Hematopoietic multipotent progenitor cell treated with erythropoietin and hydrocortisone succinate and interleukin-3 and kit ligand, for 17 days (in vitro differentiated cells): ENCODE results near the gene HMOX1.

ENCODE experiments used
- DNase-seq: peaks from one replicate; pipeline ENCODE4 v3.0.0-alpha.2; 2015; ENCODE audit warnings: low spot score

Gene HMOX1

DNA sequence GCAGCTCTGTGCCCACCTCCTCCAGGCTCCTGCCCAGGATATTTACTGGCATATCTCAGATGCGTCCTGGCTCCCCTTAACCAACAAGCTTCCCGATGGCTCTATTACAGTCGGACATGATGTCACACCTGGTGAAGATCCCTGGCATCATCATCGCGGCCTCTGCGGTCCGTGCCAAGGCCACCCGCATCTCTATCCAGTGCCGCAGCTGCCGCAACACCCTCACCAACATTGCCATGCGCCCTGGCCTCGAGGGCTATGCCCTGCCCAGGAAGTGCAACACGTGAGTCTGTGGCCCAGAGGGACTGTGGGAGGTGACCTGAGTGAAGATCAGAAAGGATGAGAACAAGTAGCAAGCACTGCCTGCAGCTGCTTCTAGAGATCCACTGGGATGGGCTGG, 25.5 kb downstream of the HMOX1 start:
- DNase-seq = no peak

DNA sequence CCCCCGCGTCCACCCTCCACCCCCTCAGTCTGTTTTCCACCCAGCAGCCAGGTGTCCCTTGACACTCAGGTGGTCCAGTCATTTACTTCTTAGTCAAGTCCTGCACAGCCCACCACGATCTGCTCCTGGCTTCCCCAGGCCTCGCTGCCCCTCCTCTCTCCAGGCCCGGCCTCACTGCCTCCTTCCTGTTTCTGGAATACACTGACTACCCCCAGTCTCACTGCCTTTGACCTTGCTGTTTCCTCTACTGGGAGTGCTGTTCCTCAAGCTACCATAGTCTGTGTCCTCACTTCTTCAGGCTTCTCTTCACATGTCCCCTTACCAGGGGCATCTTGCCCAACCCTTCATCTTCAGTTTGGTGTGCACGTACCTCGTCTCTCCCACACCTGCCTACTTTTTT, 26.5 kb downstream of the HMOX1 start:
- DNase-seq = no peak

DNA sequence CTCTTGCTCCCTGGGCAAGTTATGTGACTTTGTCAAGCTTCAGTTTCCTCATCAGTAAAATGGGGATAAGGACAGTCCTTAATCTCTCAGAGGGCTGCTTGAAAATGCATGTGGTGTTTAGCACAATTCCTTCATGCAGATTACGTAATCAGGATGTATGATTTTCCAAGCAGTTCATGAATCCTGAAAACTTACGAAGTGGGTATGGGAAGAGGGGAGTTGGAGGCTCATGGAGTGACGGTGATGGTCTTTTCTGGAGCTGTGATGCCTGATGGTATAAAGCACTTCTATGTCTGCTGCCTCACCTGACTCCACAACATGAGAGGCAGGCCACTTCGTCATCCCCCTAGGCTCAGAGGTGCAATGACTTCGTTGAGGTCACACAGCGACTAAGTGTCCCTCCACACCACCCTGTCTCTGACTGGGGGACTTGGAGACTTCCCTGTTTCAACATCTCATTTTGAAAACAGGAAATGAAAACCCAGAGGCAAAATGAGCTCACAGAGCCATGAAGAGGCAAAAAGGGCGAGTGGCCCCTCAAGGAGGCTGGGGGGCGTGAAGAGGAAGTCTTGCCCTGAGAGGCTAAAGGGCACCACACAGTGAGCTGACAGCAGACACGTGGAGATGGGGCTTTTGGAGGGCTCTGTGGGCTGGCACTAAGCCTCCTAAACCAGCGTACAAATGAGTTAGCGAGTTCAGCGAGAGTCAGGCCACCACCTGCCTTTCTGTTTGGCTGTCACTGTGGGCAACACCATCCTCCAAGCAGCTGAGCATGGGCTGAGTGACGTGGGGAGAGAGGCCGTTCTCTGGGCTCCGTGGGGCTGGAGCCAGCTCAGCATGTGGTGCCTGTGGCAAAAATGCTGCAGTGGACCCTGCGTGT, 29.1 kb downstream of the HMOX1 start:
- no peak for DNase-seq

DNA sequence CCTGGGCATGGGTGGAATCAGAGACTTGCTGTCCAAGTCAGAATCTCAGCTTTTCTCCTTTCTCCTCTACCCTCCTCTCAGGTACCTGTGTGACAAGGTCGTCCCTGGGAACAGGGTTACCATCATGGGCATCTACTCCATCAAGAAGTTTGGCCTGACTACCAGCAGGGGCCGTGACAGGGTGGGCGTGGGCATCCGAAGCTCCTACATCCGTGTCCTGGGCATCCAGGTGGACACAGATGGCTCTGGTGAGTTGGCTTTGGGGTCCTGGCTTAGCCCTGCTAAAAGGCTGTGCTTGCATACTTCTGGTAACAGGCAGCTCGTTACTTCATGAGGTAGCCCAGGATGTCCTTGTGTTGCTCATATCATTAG, 29.8 kb downstream of the HMOX1 start:
- DNase-seq = no peak

DNA sequence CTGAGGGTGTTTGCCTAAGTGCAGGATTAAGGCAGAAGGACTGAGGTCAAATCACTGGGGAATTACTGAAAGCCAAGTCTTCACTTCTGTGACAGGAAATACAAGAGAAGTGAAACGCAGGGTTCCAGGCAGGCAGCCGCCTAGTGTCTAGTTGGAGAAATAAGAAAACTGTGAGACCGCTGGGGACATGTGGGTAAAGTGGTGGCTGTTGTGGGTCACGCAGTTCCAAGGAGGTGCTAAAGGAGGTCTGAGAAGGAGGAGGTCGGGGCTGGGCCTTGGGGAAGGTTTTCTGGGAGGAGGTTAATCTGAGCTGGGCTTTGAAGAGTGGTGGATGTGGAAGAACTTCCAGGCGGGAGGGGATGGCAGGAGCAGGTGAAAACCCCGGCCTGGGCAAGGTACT, 30.2 kb downstream of the HMOX1 start:
- no peak for DNase-seq

DNA sequence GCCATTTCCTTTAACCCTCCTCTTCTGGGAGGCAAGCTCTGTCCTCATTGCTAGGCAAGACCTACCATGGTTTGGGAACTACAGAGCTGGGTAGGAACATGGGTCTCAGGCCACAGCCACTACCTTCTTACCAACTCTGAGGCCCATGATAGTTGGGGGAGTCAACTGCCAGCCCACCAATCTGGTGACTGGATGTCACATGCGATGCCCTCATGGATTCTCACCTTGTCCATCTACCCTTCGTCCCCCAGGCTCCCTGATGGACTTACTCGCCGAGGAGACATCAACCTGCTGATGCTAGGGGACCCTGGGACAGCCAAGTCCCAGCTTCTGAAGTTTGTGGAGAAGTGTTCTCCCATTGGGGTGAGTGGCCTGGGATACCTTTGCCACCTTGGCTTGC, 32.7 kb downstream of the HMOX1 start:
- DNase-seq = no peak

DNA sequence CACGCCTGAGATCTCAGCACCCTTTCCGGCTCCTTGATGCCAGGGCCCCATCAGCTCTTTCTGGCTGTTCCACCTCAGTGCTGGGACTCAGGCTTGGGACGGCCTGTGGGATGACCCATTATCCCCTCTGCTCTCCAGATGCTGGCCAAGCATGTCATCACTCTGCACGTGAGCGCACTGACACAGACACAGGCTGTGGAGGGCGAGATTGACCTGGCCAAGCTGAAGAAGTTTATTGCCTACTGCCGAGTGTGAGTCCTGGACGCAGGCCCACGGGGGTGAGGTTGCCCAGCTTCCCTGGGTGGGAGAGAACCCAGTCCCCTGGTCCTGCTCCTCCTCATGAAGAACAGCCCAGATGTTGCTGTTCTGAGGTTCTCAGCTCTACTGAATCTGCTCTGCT, 36.7 kb downstream of the HMOX1 start:
- DNase-seq = no peak

DNA sequence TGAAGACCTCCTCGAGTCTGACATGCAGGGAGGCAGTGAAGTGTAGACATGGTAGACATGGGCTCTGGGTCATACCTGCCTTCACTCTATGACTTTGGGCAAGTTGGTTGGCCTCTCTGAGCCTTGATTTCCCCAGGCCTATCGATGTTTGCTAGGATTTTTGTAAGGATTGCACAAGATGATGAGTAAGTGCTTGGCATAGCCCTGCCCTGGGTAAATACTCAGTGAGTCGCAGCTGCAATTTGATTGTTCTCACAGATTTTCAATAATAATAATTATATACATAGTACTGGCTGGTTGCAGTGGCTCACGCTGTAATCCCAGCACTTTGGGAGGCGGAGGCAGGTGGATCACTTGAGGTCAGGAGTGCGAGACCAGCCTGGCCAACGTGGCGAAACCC, 37.2 kb downstream of the HMOX1 start:
- DNase-seq = no peak

DNA sequence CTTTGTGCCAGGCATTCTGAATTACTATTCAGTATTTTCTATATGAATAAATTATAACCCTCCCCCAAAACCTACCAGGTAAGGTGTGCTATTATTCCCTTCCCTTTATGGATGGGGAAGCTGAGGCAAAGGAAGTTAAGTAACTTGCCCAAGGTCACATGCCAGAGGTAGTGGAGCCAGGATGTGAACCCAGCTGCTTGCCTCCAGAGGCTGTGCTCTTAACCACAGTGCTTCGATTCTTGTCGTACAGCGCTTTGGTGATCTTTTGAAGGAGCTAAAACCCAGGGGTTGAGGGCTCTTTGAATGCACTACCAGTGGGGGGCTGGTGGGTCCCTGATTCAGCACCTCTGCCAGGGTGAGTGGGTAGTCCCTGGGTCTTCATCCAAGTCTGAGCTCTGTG, 37.8 kb downstream of the HMOX1 start:
- no peak for DNase-seq

DNA sequence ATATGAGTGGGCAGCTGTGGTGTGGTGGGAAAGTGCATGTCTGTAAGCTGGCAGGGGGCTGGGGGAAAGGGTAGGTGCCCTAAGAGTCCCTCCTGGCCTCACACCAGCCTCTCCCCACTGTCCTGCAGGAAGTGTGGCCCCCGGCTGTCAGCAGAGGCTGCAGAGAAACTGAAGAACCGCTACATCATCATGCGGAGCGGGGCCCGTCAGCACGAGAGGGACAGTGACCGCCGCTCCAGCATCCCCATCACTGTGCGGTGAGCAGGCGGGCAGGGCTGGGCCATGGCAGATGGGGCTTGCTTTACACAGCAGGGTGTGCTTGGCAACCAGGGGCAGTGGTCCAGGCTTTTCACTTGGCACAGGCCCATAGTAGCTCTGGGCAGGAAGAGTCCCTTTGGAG, 38.9 kb downstream of the HMOX1 start:
- no peak for DNase-seq

DNA sequence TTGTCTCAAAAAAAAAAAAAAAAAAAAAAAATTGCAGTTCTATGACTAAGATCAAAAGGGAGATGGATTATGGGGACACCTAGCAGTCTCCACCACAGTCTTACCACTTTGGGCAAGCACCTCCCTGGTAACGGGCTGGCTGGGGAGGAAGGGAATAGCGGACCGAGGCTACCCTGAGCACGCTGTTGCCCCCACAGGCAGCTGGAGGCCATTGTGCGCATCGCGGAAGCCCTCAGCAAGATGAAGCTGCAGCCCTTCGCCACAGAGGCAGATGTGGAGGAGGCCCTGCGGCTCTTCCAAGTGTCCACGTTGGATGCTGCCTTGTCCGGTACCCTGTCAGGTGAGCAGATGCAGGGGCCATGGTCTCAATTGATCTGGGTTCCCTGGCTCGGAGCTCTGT, 40.2 kb downstream of the HMOX1 start:
- no peak for DNase-seq

DNA sequence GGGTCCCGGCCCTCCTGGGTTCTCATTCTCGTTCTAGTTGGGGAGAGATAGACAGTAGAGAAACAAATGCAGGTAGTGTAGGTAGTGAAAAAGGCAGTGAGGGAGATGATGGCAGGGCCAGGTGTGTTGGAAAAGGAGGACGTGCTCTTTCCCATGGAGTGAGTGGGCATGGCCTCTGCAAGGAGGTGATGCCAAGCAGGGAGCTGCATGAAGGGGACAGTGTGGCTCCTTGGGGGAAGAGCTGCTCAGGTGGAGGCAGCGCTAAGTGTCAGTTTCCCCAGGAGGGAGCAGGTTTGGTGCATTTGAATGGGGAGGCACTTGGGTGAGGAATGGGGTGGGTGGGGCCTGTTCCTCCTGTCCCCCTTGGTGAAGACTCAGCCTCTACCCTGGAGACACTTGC, 41.2 kb downstream of the HMOX1 start:
- no peak for DNase-seq

DNA sequence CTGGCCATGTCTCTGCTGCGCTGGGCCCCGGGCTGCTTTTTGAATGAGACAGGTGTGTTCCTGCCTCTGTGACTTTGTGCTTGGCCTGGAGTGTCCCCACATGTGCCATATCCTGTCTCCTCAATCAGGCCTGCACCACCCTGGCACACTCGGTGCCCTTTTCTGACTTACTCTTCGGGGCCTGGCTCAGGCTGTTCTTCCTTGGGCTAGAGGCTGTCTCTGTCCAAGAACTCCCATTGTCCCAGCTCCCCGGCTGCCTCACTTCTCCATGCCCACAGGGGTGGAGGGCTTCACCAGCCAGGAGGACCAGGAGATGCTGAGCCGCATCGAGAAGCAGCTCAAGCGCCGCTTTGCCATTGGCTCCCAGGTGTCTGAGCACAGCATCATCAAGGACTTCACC, 42.0 kb downstream of the HMOX1 start:
- no peak for DNase-seq

DNA sequence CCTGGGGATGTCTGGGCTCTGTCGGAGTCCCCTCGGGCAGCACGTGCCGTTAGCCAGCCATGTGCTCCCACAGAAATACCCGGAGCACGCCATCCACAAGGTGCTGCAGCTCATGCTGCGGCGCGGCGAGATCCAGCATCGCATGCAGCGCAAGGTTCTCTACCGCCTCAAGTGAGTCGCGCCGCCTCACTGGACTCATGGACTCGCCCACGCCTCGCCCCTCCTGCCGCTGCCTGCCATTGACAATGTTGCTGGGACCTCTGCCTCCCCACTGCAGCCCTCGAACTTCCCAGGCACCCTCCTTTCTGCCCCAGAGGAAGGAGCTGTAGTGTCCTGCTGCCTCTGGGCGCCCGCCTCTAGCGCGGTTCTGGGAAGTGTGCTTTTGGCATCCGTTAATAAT, 43.2 kb downstream of the HMOX1 start:
- no peak for DNase-seq

DNA sequence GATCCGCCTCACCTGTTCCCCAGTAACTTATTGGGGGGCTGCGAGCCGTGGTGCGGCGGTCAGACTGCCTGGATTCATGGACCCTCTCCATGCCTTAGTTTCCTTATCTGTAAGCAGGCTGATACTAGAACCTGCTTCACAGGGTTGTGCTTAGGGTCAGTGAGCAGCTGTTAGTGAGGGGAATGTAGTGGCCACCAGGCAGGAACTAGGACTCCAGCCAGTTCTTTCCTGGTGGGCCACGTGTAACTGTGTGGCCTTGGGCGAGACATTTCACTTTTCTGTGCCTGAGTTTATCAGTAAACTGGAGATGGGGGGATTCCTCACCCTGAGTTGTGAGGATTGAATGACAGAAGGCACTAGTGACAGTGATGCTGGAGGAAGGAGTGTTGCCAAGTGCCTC, 43.9 kb downstream of the HMOX1 start:
- DNase-seq = no peak

DNA sequence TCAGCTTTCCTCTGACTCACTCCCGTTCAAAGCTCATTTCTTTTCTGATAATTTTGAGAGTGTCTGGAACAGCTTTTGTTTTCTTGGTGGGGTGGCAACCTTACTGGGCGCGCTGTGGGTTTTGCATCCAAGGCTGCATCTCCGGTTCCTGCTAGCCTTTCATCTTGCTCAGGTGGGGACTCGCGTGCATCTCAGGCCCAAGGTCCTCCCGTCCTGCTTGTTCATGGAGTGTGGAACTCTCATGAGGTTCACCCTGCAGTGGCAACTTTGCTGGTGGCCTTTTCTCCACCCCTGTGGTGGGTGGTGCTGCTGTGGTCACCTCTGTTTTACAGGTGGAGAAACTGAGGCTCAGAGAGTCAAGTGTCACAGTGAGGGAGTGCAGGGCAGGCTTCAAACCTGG, 44.6 kb downstream of the HMOX1 start:
- DNase-seq = no peak

DNA sequence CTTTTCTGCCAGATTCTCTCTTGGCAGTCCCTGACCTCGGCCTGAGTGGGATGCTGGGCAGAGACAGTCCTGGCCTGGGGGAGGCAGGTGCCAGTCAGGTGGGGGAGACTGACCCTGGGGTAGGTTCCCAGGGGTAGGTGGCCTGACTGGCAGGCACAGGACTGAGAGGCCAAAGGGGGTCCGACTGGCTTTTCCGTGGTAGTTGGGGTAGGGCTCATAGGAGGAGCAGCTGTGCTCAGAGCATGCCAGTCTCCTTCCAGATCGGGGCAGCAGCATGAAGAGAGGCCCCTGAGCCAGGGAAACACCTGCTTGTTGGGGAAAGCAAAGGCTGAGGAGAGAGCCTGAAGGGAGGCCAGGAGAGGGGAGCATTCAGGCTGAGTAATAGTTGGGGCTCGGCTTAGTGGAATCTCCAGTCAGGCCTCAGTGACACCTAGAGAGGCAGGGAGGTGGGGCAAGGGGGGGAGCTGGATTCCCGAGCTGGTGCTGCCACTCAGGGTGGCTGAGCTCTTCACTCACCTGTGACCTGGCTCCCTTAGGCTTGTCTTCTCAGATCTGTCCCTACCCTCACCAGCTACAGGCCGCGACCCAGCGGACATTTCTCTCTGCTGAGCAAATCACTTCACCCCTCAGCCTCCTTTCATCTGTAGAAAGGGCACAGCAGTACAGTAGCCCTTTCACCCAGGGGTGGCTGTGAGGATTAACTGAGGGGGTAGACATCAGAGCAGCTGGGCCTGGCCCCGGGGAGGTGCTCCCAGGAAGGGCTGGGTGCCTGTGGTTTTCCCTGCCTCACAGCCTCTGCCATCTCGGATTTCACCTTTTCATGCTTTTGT, 45.3 kb downstream of the HMOX1 start:
- no peak for DNase-seq

DNA sequence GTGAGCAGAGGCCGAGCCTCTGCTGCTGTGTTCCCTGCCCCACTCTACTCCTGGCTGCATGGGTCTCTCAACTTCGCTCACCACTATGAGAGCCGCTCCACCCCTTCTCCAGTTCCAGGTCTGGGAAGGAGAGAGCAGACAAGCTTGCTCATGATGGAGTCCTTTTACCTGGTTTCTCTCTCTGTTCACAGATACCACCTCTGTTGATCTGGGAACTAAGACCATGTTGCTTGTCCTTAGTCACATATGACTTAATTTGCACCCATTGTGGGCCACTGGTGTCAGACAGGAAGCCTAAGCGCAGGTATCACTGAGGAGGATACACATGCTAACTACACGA, 45.9 kb downstream of the HMOX1 start:
- DNase-seq = no peak

DNA sequence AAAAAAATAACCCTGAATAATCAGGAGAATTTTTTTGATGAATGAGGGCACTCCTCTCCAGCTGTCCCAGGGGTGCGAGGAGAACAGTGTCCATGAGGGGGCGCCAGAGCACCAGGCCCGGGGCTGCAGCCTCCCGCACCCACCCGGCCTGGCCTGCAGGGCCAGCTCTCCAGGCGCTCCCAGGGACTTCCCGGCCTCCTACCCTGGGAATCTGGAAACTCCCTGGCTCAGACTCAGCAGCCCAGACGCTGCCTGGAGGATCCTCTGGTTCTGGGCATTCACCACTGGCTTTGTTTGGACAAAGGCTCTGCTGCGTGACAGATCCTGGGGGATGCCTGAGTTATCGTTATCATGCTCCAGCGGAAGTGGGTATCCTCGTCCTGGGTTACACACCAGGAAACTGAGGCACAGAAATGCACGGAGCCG, 50.0 kb downstream of the HMOX1 start:
- DNase-seq = peak; percentile 65

DNA sequence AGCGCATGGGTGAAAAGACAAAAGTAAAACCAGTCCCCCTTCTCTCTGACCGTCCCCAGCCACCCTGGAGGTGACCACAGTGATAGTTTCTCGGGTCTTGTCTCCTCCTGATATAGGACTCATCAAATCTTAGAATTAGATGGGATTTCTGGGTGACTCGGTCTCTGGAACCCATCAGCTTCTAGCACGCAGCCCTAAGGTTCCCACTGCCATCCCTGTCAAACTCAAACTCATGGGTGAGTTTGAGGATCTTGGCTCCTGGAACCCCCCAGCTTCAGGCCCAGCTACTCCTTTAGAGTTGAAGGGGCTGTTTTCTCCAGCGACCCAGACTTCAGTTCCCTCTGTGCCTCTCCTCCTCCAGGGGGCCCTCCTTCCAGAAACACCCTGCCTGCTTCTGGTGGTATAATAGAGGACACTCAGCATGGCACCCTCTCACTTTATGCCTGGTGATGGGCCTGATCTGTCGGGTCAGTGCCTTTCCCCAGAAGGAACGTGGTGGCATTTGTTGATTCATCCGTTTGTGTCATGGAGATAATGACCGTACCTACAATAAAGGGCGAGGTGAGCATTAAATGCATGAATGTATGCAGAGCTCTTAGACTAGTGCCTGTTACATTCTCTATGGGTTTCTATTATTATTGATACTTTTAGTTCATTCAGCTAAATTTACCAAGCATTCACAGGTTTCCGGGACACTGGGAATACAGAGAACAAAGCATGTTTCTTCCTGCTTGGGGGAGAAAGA, 50.8 kb downstream of the HMOX1 start:
- DNase-seq = no peak

DNA sequence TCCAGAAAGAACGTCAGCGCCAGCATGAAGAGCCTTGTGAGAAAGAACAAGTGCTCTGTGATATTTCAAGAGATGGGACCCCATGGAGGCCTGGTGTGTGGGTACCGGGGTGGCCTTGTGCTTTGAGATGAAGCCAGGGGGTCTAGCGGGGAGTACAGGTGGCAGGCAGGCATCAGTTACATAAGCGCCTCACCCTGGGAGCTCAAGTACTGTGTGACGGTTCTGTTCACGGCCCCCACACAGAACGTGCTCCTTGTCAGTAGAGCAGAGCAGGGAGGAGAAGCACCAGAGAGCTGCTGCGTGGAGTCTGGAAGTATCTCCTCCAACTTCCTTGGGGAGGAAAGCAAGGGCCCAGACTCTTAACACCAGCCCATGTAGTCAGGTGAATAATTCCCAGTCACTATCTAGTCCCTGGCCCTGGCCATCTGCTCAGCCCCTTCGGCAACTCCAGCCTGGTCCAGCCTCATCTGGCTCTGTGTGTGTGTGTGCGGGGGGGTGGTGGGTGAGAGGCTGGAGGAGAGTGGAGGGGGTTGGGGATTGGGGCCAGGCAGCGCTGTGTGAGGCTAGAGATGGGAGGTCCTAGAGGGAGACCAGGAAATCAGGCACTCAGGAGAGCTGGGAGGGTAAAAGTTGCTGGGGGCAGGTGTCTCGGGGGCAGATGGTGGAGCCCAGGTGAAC, 51.5 kb downstream of the HMOX1 start:
- DNase-seq = no peak

DNA sequence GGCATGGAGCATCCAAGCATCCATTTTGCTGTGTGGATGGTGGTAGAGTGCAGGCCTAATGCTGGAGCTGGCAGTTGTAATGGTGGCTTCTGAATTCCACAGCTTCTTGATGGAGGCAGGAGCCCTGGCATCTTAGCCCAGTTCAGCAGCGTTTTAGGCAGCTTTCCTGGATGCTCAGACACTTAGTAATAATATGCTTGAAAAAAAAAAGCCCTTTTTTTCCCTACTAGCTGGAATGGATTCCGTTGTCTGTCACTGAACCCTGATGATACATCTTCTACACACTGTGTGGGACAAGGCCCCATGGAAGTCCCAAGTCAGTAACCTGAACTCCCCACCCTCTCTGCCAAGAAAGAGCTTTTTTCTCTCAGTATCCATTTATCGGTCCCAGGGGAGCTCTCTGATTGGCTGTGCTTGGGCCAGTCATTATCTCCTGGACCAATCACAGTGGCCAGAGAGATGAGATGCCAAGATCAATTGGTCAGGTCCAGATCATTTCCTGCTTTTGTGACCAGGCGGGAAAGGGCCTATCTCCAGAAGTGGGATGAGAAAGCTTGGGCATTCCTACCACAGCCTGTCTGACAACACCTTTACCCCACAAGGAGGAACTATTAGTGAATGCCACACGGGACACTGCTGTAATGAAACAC, 53.3 kb downstream of the HMOX1 start:
- DNase-seq = no peak
